Fibroblast of villous mesenchyme (primary cell): ENCODE measurements around the gene SPATS1. TPM values are rescaled to one million over a fixed set of nuclear protein-coding genes. Genes with fewer than 3 reads are reported as not detected.

Experiments used
- DNase-seq: peaks from one replicate; pipeline ENCODE4 v3.0.0-alpha.2; 2010; ENCODE audit warnings: low read depth
- H3K4me3 ChIP-seq: 2 replicates; pipeline ENCODE4 v1.5.1; 2011; ENCODE audit warnings: low read depth, mild to moderate bottlenecking, low read length
- CTCF ChIP-seq: IDR thresholded peaks from 2 replicates; pipeline ENCODE4 v1.5.1; 2012; ENCODE audit warnings: low read depth, mild to moderate bottlenecking, low read length; ENCODE audit not compliant: insufficient read depth
- total RNA-seq: library from RNA; depleted of rRNA; stranded (reverse); fragments of >200 nt; gene quantifications from 2 replicates; pipeline ENCODE4 v1.2.3, GENCODE V29; 2012

The SPATS1 gene
- total RNA-seq, 1 donor, result not detected

DNA sequence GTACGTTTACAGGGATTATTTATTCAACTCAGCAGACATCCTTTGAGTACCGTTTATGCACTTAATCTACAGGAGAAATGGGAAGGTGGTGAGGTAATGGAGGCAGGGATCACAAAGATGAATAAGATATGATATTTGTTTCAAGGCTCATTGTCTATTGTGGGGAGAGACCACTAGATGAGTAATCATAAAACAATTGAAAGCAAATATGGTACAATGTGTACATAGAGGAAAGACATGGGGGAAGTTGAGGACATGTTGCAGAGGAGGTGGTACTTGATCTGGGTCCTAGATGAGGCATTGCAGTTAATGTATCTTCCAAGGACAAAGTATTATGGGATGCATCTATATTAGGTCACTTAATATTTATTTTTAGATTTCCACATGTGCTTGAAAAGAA lies 31.3 kb downstream of the SPATS1 start:
- no peak for TF ChIP-seq CTCF
- no peak overlapping the region for H3K4me3 ChIP-seq
- DNase-seq, result no peak

DNA sequence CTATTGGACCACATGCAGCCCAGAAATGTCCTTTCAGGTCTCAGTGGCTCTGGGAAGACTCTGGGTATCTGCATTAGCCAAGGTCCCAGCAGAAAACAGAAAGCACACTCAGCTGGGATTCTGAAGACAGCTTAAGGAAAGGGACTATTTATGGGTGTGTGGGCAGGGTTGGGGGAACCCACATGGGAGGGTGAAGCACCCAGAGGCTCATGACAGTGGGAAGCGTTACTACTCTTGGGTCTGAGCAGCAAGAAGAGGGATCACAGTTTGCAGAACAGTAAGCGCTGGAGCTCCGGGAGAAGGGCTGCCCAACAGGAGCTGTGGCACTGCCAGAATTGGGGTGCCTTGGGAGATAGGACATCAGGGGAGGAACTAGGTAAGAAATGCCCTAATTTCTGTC lies 32.6 kb downstream of the SPATS1 start:
- no peak for DNase-seq
- TF ChIP-seq CTCF, result no peak
- H3K4me3 ChIP-seq, result no peak overlapping the region

GRCh38 chr6:44377484-44377883 lies 35.0 kb downstream of the SPATS1 start:
- no peak for TF ChIP-seq CTCF
- DNase-seq, result no peak
- no peak overlapping the region for H3K4me3 ChIP-seq

DNA sequence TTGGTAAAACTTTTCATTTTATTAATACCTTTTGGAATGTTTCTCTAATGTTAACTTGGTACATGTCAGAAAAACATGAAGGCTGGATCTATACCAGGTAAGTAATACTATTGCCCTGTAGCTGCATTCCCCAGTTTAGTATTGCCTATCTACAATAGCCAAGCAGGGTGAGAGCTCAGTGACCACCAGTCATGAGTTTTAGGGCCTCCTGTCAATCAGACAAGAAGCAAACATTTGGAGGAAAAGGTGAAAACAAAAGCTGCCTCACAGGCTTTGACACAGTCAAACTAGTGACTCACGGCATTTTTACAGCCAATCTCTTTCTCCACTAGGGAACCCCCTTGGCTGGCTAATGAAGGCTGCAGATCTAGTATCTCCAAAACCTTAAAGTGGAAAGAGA lies 35.5 kb downstream of the SPATS1 start:
- no peak for TF ChIP-seq CTCF
- no peak overlapping the region for H3K4me3 ChIP-seq
- no peak for DNase-seq

DNA sequence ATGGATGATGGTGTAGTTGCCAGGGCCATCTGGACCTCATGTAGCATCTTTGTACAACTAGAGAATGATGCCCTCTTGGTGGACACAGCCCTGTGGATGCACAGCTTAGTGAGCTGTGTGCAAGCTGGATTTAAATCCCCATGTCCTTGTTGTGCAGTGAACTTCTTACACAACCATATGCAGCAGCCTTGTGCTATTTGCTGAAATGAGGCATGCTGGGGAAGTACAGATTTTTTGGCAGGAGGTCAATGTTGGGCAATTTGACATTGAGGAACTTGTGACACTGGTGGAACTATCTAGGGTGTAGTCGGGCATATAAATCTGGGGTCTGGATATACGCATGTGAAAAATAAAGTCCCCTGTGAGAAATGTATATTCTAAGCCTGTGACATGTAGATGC lies 39.3 kb downstream of the SPATS1 start:
- DNase-seq, result peak; percentile 14
- H3K4me3 ChIP-seq, result no peak overlapping the region
- TF ChIP-seq CTCF, result no peak

DNA sequence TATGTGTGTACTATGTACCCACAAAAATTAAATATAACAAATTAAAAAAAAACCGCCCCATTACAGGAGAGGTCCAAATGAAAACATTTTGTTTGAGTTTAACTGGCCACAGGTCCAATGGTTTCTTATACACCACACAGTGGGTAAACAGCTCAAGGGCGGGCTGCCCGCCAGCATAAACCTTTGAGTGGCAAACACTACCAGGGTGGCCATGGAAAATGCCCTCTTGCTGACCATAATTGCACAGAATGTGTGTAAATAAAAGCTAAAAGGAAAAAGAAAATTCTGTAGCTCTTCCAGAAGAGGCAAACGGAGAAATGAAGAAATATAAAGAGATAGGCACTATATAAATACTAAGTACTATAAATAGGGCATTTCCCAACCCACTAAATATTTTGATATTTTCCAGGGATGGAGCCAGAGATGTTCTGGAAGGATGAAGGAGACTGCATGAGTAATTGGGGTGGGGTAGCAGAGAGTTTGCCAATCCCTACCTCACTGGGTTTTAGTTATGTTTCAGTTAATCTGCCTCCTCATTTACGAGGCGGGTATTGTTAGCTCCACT lies 44.0 kb downstream of the SPATS1 start:
- no peak for TF ChIP-seq CTCF
- H3K4me3 ChIP-seq, result peak overlapping the region; percentile 91
- DNase-seq, result peak; percentile 78

DNA sequence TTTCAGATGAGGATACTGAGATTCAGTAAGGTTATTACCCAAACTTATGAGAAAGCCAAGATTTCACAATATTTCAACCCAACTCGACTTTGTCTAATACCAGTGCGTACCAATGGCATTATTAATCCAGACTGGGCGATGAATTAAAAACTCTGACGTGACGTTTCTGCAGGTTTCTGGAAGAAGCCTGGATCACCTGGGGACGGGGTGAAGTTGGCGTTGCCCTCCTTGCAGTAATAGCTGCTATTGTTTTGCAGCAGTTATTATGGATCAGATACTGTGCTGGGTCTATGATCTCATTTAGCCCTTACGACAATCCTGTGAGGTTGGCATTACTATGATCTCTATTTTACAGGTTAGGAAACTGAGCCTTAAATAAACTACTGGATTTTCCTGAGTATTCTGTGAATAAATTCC lies 44.5 kb downstream of the SPATS1 start:
- no peak for TF ChIP-seq CTCF
- no peak for DNase-seq
- H3K4me3 ChIP-seq, result peak overlapping the region; percentile 91
